Muscle of back (tissue), 11 donors: Measurements from ENCODE around the gene KLK8. TPM values are rescaled to one million over a fixed set of nuclear protein-coding genes. Genes with fewer than 3 reads are reported as not detected.
"Not testable (repeated sequence)": the region's sequence is repeated elsewhere in the genome, so short reads cannot be mapped to it uniquely, and the experiment has no call there.

Experiments used
- DNase-seq, 3 donors: peaks; one replicate each; pipeline versions ENCODE4 v3.0.0 to v3.0.0-alpha.2; 2013
- polyA plus RNA-seq, 10 donors: library from polyadenylated mRNA; unstranded; fragments of 120-200 nt; gene quantifications; one replicate each; pipeline ENCODE4 v1.2.1, GENCODE V29; 2013; ENCODE audit not compliant: insufficient read length in 10 of 10

Gene KLK8
- polyA plus RNA-seq, 10 donors = 1.3 to 2.1 TPM; not detected in 8

GRCh38 chr19:50983625-50984292, 17.6 kb downstream of the KLK8 start, which contains the start of gene KLK7:
Gene KLK7, minus strand, starts transcription at chr19:50983917. Its CDS starts 1,518 bp downstream, at chr19:50982399.
- DNase-seq = no peak

- DNase-seq = no peak
Measured at GRCh38 chr19:50982186-50982585, 19.2 kb downstream of the KLK8 start.

GRCh38 chr19:50981587-50982146, 19.7 kb downstream of the KLK8 start:
- DNase-seq = no peak

- DNase-seq = no peak
Measured at GRCh38 chr19:50980208-50980607, 21.2 kb downstream of the KLK8 start.

GRCh38 chr19:50979758-50980157, 21.6 kb downstream of the KLK8 start:
- no peak for DNase-seq

GRCh38 chr19:50978772-50979390, 22.5 kb downstream of the KLK8 start:
- DNase-seq = no peak

GRCh38 chr19:50977626-50978025, 23.8 kb downstream of the KLK8 start:
- no peak for DNase-seq

GRCh38 chr19:50975766-50976165, 25.6 kb downstream of the KLK8 start:
- DNase-seq = no peak

GRCh38 chr19:50974702-50975556, 26.5 kb downstream of the KLK8 start:
- DNase-seq = no peak

GRCh38 chr19:50972795-50973376, 28.5 kb downstream of the KLK8 start:
- no peak for DNase-seq

GRCh38 chr19:50969810-50970209, 31.6 kb downstream of the KLK8 start:
- not testable (repeated sequence) for DNase-seq

GRCh38 chr19:50969413-50969760, 32.0 kb downstream of the KLK8 start, which contains the start of gene KLK6:
Gene KLK6, minus strand, starts transcription at chr19:50969591. Its CDS starts 1,487 bp downstream, at chr19:50968104.
- DNase-seq = no peak

- no peak for DNase-seq
Measured at GRCh38 chr19:50968716-50969412, 32.5 kb downstream of the KLK8 start.

- DNase-seq = no peak
Measured at GRCh38 chr19:50967929-50968715, 33.3 kb downstream of the KLK8 start.

GRCh38 chr19:50964266-50964665, 37.1 kb downstream of the KLK8 start:
- no peak for DNase-seq

- DNase-seq = no peak
Measured at GRCh38 chr19:50963381-50963780, 38.0 kb downstream of the KLK8 start.

GRCh38 chr19:50962245-50962644, 39.2 kb downstream of the KLK8 start:
- no peak for DNase-seq

GRCh38 chr19:50959731-50960500, 41.5 kb downstream of the KLK8 start:
- no peak for DNase-seq

- DNase-seq = no peak
Measured at GRCh38 chr19:50957587-50957986, 43.8 kb downstream of the KLK8 start.

GRCh38 chr19:50952910-50953309, 48.5 kb downstream of the KLK8 start, which contains the start of gene KLK5:
Gene KLK5, minus strand, starts transcription at chr19:50953038. Its CDS starts 381 bp downstream, at chr19:50952657.
- DNase-seq = no peak
